Breast epithelium (tissue), 4 donors: ENCODE measurements around the gene NPY. TPM values are rescaled to one million over a fixed set of nuclear protein-coding genes. Genes with fewer than 3 reads are reported as not detected.

Source experiments
- DNase-seq, 2 donors: peaks; one replicate each; pipeline ENCODE4 v3.0.0-alpha.2; 2019; ENCODE audit warnings: low spot score in 2 of 2
- H3K27ac ChIP-seq, 2 donors: fragments of 200-600 bp; sonication (generic) in 1 of 2; one replicate each; pipeline ENCODE4 v1.5.1; 2016 to 2019; ENCODE audit warnings: mild to moderate bottlenecking in 1 of 2
- H3K27me3 ChIP-seq, 2 donors: fragments of 200-600 bp; sonication (generic) in 1 of 2; one replicate each; pipeline versions ENCODE4 v1.5.1 to v1.6.0; 2017 to 2019; ENCODE audit warnings: control low read depth in 1 of 2, mild to moderate bottlenecking in 1 of 2
- H3K36me3 ChIP-seq: fragments of 200-600 bp; one replicate; pipeline ENCODE4 v1.5.1; 2019
- H3K4me1 ChIP-seq, 2 donors: fragments of 200-600 bp; sonication (generic); one replicate each; pipeline ENCODE4 v1.5.1; 2016 to 2019; ENCODE audit warnings: control low read depth in 1 of 2
- H3K4me3 ChIP-seq, 3 donors: fragments of 200-600 bp; sonication (generic); 1 replicate in 2 of 3; 2 replicates in 1 of 3; pipeline ENCODE4 v1.5.1; 2016 to 2019; ENCODE audit warnings: mild to moderate bottlenecking in 3 of 3, moderate library complexity in 2 of 3
- H3K9me3 ChIP-seq, 2 donors: fragments of 200-600 bp; sonication (generic) in 1 of 2; one replicate each; pipeline ENCODE4 v1.5.1; 2016 to 2019; ENCODE audit warnings: control low read depth in 1 of 2
- CTCF ChIP-seq, 3 donors: fragments of 450-650 bp; IDR thresholded peaks; one replicate each; pipeline ENCODE4 v1.5.1; 2016 to 2017; ENCODE audit warnings: antibody characterized with exemption in 3 of 3, mild to moderate bottlenecking in 3 of 3, moderate library complexity in 3 of 3
- POLR2A ChIP-seq: fragments of 450-650 bp; IDR thresholded peaks from one replicate; pipeline ENCODE4 v1.6.1; 2016; ENCODE audit warnings: antibody characterized with exemption, mild to moderate bottlenecking, moderate library complexity
- POLR2AphosphoS5 ChIP-seq, 3 donors: sonication (generic); formaldehyde crosslinking; IDR thresholded peaks; one replicate each; pipeline ENCODE4 v1.6.1; 2017; ENCODE audit warnings: antibody characterized with exemption in 3 of 3
- intact Hi-C: fragments of 100-400 bp; cut with DNase I; formaldehyde crosslinking; loops from one replicate; pipeline ENCODE4 v1.15.1; 2023; ENCODE audit warnings: low total_unique reads
- total RNA-seq, 3 donors: library from RNA; depleted of rRNA; stranded (reverse); fragments of >200 nt; gene quantifications; one replicate each; pipeline ENCODE4 v1.1.0, GENCODE V29; 2016

Gene NPY
- total RNA-seq, 3 donors from 2014 or later: not detected

- intact Hi-C loops: no loop called here
- H3K27ac ChIP-seq: no peak overlapping the region
- no peak for DNase-seq
- TF ChIP-seq POLR2A (no peak), POLR2AphosphoS5 (IDR thresholded peaks at IDR 0.05) (no peak), CTCF (IDR thresholded peaks at IDR 0.05) (no peak)
- no peaks in the 10 kb centered on the region for H3K9me3 ChIP-seq
- no peaks in the 10 kb centered on the region for H3K36me3 ChIP-seq
- H3K4me1 ChIP-seq: no peaks in the 10 kb centered on the region
- H3K4me3 ChIP-seq: no peak overlapping the region
- H3K27me3 ChIP-seq: no peaks in the 10 kb centered on the region
Observed at GRCh38 chr7:24312588-24312987, 28.6 kb downstream of the NPY start.

GRCh38 chr7:24313777-24314176 lies 29.8 kb downstream of the NPY start:
- H3K36me3 ChIP-seq: no peaks in the 10 kb centered on the region
- no peak for DNase-seq

GRCh38 chr7:24316340-24316739 lies 32.4 kb downstream of the NPY start:
- Histone ChIP-seq H3K4me1 (no peaks in the 10 kb centered on the region), H3K9me3 (no peaks in the 10 kb centered on the region), H3K27ac (no peak overlapping the region), H3K4me3 (no peak overlapping the region), H3K27me3 (no peaks in the 10 kb centered on the region), H3K36me3 (no peaks in the 10 kb centered on the region)
- no peak for DNase-seq
- TF ChIP-seq POLR2AphosphoS5 (IDR thresholded peaks at IDR 0.05) (no peak), POLR2A (no peak), CTCF (IDR thresholded peaks at IDR 0.05) (no peak)
- intact Hi-C loops: no loop called here

More at GRCh38 chr7:24313777-24314176, 29.8 kb downstream of the NPY start:
- Histone ChIP-seq H3K27ac (no peak overlapping the region), H3K4me1 (no peaks in the 10 kb centered on the region), H3K27me3 (no peaks in the 10 kb centered on the region), H3K4me3 (no peak overlapping the region), H3K9me3 (no peaks in the 10 kb centered on the region)
- TF ChIP-seq POLR2AphosphoS5 (IDR thresholded peaks at IDR 0.05) (no peak), CTCF (IDR thresholded peaks at IDR 0.05) (no peak), POLR2A (no peak)
- intact Hi-C loops: no loop called here

GRCh38 chr7:24318326-24318725 lies 34.3 kb downstream of the NPY start:
- Histone ChIP-seq H3K27ac (no peak overlapping the region), H3K36me3 (no peaks in the 10 kb centered on the region), H3K9me3 (no peaks in the 10 kb centered on the region), H3K27me3 (no peaks in the 10 kb centered on the region), H3K4me1 (no peaks in the 10 kb centered on the region), H3K4me3 (no peak overlapping the region)
- intact Hi-C loops: no loop called here
- no peak for DNase-seq
- no peak for TF ChIP-seq POLR2A
- no peak for TF ChIP-seq POLR2AphosphoS5 (IDR thresholded peaks at IDR 0.05)
- TF ChIP-seq CTCF (IDR thresholded peaks at IDR 0.05): no peak

- no peak overlapping the region for H3K27ac ChIP-seq
- no peak for DNase-seq
- no peaks in the 10 kb centered on the region for H3K9me3 ChIP-seq
- no peaks in the 10 kb centered on the region for H3K36me3 ChIP-seq
- H3K27me3 ChIP-seq: no peaks in the 10 kb centered on the region
- TF ChIP-seq CTCF (IDR thresholded peaks at IDR 0.05) (no peak), POLR2A (no peak), POLR2AphosphoS5 (IDR thresholded peaks at IDR 0.05) (no peak)
- H3K4me3 ChIP-seq: no peak overlapping the region
- intact Hi-C loops: no loop called here
- no peaks in the 10 kb centered on the region for H3K4me1 ChIP-seq
Observed at GRCh38 chr7:24319209-24319608, 35.2 kb downstream of the NPY start.
